SK-N-SH (cell line): ENCODE data around the gene IL12A. TPM values are rescaled to one million over a fixed set of nuclear protein-coding genes. Genes with fewer than 3 reads are reported as not detected.

ENCODE experiments used
- CTCF ChIA-PET: fragments of 300-600, 350-600 bp; formaldehyde crosslinking; extraction: SDS; loops from one replicate; lab custom pipeline; 2021; lab: Yijun Ruan, JAX
- POLR2A ChIA-PET: fragments of 350-600 bp; sonication (Branson Sonifier 250); formaldehyde crosslinking; extraction: SDS; loops from one replicate; lab custom pipeline; 2020; ENCODE audit warnings: antibody characterized with exemption, inconsistent platforms; lab: Yijun Ruan, JAX
- DNase-seq: peaks from one replicate; pipeline ENCODE4 v3.0.0; 2012
- H2AFZ ChIP-seq: fragments of 200-600 bp; sonication (generic); 2 replicates; pipeline ENCODE4 v1.8.1; 2016; ENCODE audit warnings: antibody characterized with exemption, mild to moderate bottlenecking, low read depth
- H3F3A ChIP-seq: fragments of 200-600 bp; sonication (generic); replicated peaks from 2 replicates; pipeline ENCODE3; 2016; ENCODE audit warnings: antibody characterized with exemption, mild to moderate bottlenecking; ENCODE audit not compliant: insufficient read depth
- H3K27ac ChIP-seq, 2 experiments: fragments of 200-500 bp in 1 of 2; fragments of 200-600 bp in 1 of 2; sonication (Bioruptor generic) in 1 of 2; sonication (generic), shearing (Covaris generic) in 1 of 2; 2 replicates each; pipeline versions ENCODE4 v1.5.1 to v1.6.1; 2014 to 2016; ENCODE audit warnings: low read depth in 2 of 2, inconsistent platforms in 1 of 2, low read length in 1 of 2, mild to moderate bottlenecking in 1 of 2, mixed read lengths in 1 of 2
- H3K27me3 ChIP-seq: fragments of 200-600 bp; sonication (generic), shearing (Covaris generic); 2 replicates; pipeline ENCODE4 v1.6.1; 2016; ENCODE audit warnings: mixed run types; ENCODE audit not compliant: insufficient read depth
- H3K36me3 ChIP-seq, 2 experiments: fragments of 200-500 bp in 1 of 2; fragments of 200-600 bp in 1 of 2; sonication (Bioruptor generic) in 1 of 2; sonication (generic) in 1 of 2; replicated peaks in 1 of 2; 2 replicates each; pipeline versions ENCODE3 to v1.5.1; 2014 to 2016; ENCODE audit warnings: low read length in 1 of 2, mild to moderate bottlenecking in 1 of 2; ENCODE audit not compliant: insufficient read depth in 2 of 2, control insufficient read depth in 1 of 2
- H3K4me1 ChIP-seq, 2 experiments: fragments of 200-500 bp in 1 of 2; fragments of 200-600 bp in 1 of 2; sonication (Bioruptor generic) in 1 of 2; sonication (generic), shearing (Covaris generic) in 1 of 2; 2 replicates each; pipeline versions ENCODE4 v1.5.1 to v1.6.1; 2014 to 2016; ENCODE audit warnings: low read depth in 1 of 2, low read length in 1 of 2, mixed run types in 1 of 2; ENCODE audit not compliant: insufficient read depth in 2 of 2, control insufficient read depth in 1 of 2
- H3K4me2 ChIP-seq: fragments of 200-600 bp; sonication (generic), shearing (Covaris generic); 2 replicates; pipeline ENCODE4 v1.6.1; 2017; ENCODE audit warnings: mixed run types
- H3K4me3 ChIP-seq, 2 experiments: fragments of 200-500 bp in 1 of 2; fragments of 200-600 bp in 1 of 2; sonication (Bioruptor generic) in 1 of 2; sonication (generic), shearing (Covaris generic) in 1 of 2; 2 replicates each; pipeline versions ENCODE4 v1.5.1 to v1.8.1; 2014 to 2016; ENCODE audit warnings: low read depth in 2 of 2, inconsistent platforms in 1 of 2, low read length in 1 of 2, mild to moderate bottlenecking in 1 of 2, mixed read lengths in 1 of 2, moderate library complexity in 1 of 2
- H3K79me2 ChIP-seq: fragments of 200-600 bp; sonication (generic); 2 replicates; pipeline ENCODE4 v1.8.1; 2017; ENCODE audit warnings: mild to moderate bottlenecking; ENCODE audit not compliant: insufficient read depth
- H3K9ac ChIP-seq: fragments of 200-600 bp; sonication (generic); 2 replicates; pipeline ENCODE4 v1.6.1; 2017; ENCODE audit warnings: mixed run types
- H3K9me2 ChIP-seq: fragments of 200-600 bp; sonication (generic); 2 replicates; pipeline ENCODE4 v1.6.1; 2017; ENCODE audit warnings: mixed run types
- H3K9me3 ChIP-seq: fragments of 200-600 bp; sonication (generic); 2 replicates; pipeline ENCODE4 v1.6.1; 2017; ENCODE audit warnings: mixed run types, mild to moderate bottlenecking, moderate library complexity
- H4K20me1 ChIP-seq: fragments of 200-600 bp; sonication (generic); 2 replicates; pipeline ENCODE4 v1.6.1; 2017; ENCODE audit warnings: mild to moderate bottlenecking, mixed run types; ENCODE audit not compliant: insufficient read depth
- CHD2 ChIP-seq: fragments of 150-350 bp; IDR thresholded peaks from 2 replicates; pipeline ENCODE4 v1.6.1; 2018; ENCODE audit warnings: low read length; ENCODE audit not compliant: partially characterized antibody
- CTCF ChIP-seq: fragments of 200-600 bp; sonication (generic); IDR thresholded peaks from 2 replicates; pipeline ENCODE4 v1.6.1; 2017; ENCODE audit warnings: antibody characterized with exemption, mild to moderate bottlenecking, moderate library complexity
- ELF1 ChIP-seq: IDR thresholded peaks from 2 replicates; pipeline ENCODE4 v1.4.0; 2012
- EZH2phosphoT487 ChIP-seq: fragments of 200-600 bp; sonication (generic); IDR thresholded peaks from 2 replicates; pipeline ENCODE4 v1.6.1; 2017; ENCODE audit warnings: low read depth, mixed run types, mild to moderate bottlenecking, antibody characterized with exemption, moderate library complexity, borderline replicate concordance
- FOSL2 ChIP-seq: IDR thresholded peaks from 2 replicates; pipeline ENCODE4 v1.4.0; 2012; ENCODE audit warnings: low read depth, mild to moderate bottlenecking, moderate library complexity, borderline replicate concordance
- FOXM1 ChIP-seq: IDR thresholded peaks from 2 replicates; pipeline ENCODE4 v1.4.0; 2012; ENCODE audit warnings: low read depth, mild to moderate bottlenecking
- GABPA ChIP-seq: IDR thresholded peaks from 2 replicates; pipeline ENCODE4 v1.4.0; 2012; ENCODE audit warnings: low read depth, mild to moderate bottlenecking
- GATA2 ChIP-seq: sonication (generic); formaldehyde crosslinking; IDR thresholded peaks from 2 replicates; pipeline ENCODE4 v1.5.0; 2020; ENCODE audit warnings: mild to moderate bottlenecking, missing genetic modification reagents
- IRF3 ChIP-seq: fragments of 150-350 bp; IDR thresholded peaks from 2 replicates; pipeline ENCODE4 v1.6.1; 2016; ENCODE audit warnings: mild to moderate bottlenecking, low read depth, low read length
- JUND ChIP-seq: IDR thresholded peaks from 2 replicates; pipeline ENCODE4 v1.4.0; 2012
- POLR2AphosphoS5 ChIP-seq: IDR thresholded peaks from 2 replicates; pipeline ENCODE4 v1.6.1; 2012; ENCODE audit warnings: low read depth, low read length
- RFX5 ChIP-seq: IDR thresholded peaks from 2 replicates; pipeline ENCODE4 v1.6.1; 2012; ENCODE audit warnings: mild to moderate bottlenecking, improper control_type of control experiment, low read length
- RXRA ChIP-seq: IDR thresholded peaks from 2 replicates; pipeline ENCODE4 v1.4.0; 2012; ENCODE audit warnings: low read depth, mild to moderate bottlenecking, borderline replicate concordance
- SIN3A ChIP-seq: IDR thresholded peaks from 2 replicates; pipeline ENCODE4 v1.6.1; 2012; ENCODE audit warnings: low read depth, mild to moderate bottlenecking, low read length, moderate library complexity, borderline replicate concordance
- SMC3 ChIP-seq: IDR thresholded peaks from 2 replicates; pipeline ENCODE4 v1.6.1; 2012; ENCODE audit warnings: low read depth, low read length, improper control_type of control experiment
- TAF1 ChIP-seq: IDR thresholded peaks from 2 replicates; pipeline ENCODE4 v1.6.1; 2012; ENCODE audit warnings: low read depth, mild to moderate bottlenecking, low read length, moderate library complexity, borderline replicate concordance
- TCF12 ChIP-seq: IDR thresholded peaks from 2 replicates; pipeline ENCODE4 v1.4.0; 2012
- YY1 ChIP-seq: IDR thresholded peaks from 2 replicates; pipeline ENCODE4 v1.4.0; 2012; ENCODE audit warnings: low read depth, mild to moderate bottlenecking
- WGBS: methylation state at CpG from one replicate; pipeline ENCODE4 v1.1.6; 2017; ENCODE audit warnings: low lambda C conversion rate; 5-methylcytosine and 5-hydroxymethylcytosine counted together
- polyA plus RNA-seq, 3 experiments: library from polyadenylated mRNA; depleted of rRNA; stranded (reverse); fragments of >200 nt; gene quantifications; 2 replicates each; pipeline ENCODE4 v1.2.3, GENCODE V29; 2012
- TF ChIP-seq, protein P1 (sequence below): IDR thresholded peaks from 2 replicates; pipeline ENCODE4 v1.4.0; 2012; ENCODE audit warnings: low read depth
- TF ChIP-seq, protein P2 (sequence below): IDR thresholded peaks from 2 replicates; pipeline ENCODE4 v1.4.0; 2012; ENCODE audit warnings: low read depth, borderline replicate concordance
- TF ChIP-seq, protein P3 (sequence below): IDR thresholded peaks from 2 replicates; pipeline ENCODE4 v1.4.0; 2012; ENCODE audit warnings: low read depth, borderline replicate concordance

Gene IL12A
- polyA plus RNA-seq, 1 of the 3 experiments (the other 2 are of a cell fraction): 0.97 TPM

DNA sequence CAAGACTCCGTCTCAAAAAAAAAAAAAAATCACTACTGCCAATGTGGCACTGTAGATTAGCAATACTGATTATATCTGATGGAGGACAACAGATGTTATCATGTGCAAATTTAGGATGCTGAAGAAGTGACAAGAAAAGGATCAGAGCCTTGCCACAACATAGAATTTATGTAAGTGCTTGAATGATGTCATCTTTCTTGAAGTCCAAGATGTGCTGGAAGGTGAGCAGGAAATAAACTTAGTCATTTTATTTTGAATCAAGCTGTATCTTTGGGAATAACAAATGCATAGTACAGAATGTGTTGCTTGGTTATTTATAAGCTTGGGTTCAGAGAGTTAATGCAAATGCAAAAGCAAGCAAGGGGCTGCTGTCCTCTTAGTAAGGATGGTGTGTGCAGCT, 47.1 kb downstream of the IL12A start:
- Histone ChIP-seq H3K9me2 (no peaks in the 10 kb centered on the region), H3K9me3 (no peaks in the 10 kb centered on the region), H3F3A (peaks cover 3% of the 10 kb centered on the region), H3K27ac (no peak overlapping the region), H4K20me1 (no peaks in the 10 kb centered on the region), H3K79me2 (no peaks in the 10 kb centered on the region), H2AFZ (no peak overlapping the region), H3K27me3 (no peaks in the 10 kb centered on the region), H3K9ac (no peak overlapping the region), H3K4me1 (peaks cover 0 to 5% of the 10 kb centered on the region in 2 experiments; a peak in 1 of 4 replicates), H3K4me3 (no peak overlapping the region), H3K4me2 (no peak overlapping the region), H3K36me3 (no peaks in the 10 kb centered on the region)
- CTCF ChIA-PET: interaction anchor here (0.8 kb wide), 1 partner anchor 151 kb away, joined by 3 read pairs; no protein-coding TSS in a partner anchor
- POLR2A ChIA-PET: no interaction called here
- WGBS: 95% methylated on average over 1 of the region's 1 CpG
- TF ChIP-seq SIN3A (no peak), YY1 (no peak), ELF1 (no peak), GABPA (no peak), TAF1 (no peak), CHD2 (no peak), TCF12 (no peak), SMC3 (no peak), POLR2AphosphoS5 (no peak), JUND (no peak), RXRA (no peak)
- TF ChIP-seq, protein P1, sequence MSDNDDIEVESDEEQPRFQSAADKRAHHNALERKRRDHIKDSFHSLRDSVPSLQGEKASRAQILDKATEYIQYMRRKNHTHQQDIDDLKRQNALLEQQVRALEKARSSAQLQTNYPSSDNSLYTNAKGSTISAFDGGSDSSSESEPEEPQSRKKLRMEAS: no peak
- TF ChIP-seq, protein P2, sequence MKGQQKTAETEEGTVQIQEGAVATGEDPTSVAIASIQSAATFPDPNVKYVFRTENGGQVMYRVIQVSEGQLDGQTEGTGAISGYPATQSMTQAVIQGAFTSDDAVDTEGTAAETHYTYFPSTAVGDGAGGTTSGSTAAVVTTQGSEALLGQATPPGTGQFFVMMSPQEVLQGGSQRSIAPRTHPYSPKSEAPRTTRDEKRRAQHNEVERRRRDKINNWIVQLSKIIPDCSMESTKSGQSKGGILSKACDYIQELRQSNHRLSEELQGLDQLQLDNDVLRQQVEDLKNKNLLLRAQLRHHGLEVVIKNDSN: no peak
- DNase-seq: no peak

DNA sequence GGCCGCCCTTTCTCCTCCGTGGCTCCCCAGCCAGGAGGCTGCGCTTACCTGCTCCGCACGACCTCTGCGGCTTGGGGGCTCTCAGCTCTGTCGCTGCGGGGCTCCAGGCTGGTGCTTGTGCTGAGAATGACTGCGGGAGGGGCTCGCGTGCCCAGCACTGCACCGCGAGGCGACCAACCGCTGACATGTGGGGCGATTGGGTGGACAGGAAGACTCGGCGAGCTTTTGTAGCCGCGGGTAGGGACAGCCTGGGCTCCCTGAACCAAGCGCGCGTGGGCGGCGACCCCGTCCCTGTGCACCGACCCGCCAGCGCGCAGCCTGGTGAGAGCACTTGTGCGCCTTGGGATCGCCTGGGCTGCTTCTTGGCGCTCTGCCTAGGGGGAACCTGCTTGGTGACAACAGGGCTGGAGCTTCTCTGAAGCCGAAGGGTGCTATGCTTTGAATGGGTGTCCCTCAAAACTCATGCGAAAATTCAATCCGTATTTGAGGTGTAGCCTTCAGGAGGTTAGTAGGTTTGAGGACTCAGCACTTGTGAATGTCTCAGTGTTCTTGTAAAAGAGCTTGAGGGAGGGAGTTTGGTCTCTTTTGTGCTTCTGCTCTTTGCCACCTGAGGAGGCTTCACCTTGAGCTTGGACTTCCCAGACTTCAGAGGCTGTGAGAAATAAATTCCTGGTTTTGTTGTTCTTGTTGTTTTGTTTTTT, 50.4 kb downstream of the IL12A start:
- peak overlapping the region; percentile 52; the same call in 1 of the 2 replicates for H2AFZ ChIP-seq
- H3K4me1 ChIP-seq: peaks cover 0 to 5% of the 10 kb centered on the region in 2 experiments; a peak in 1 of 4 replicates
- no peaks in the 10 kb centered on the region for H3F3A ChIP-seq
- peak overlapping the region; percentile 79 for H3K4me2 ChIP-seq
- H3K9ac ChIP-seq: no peak overlapping the region
- CTCF ChIA-PET: interaction anchor here (0.6 to 2.4 kb wide), 11 partner anchors 12 to 397 kb away, joined by 3 to 10 read pairs (median 3); no protein-coding TSS in a partner anchor
- POLR2A ChIA-PET: interaction anchor here (0.7 kb wide), 1 partner anchor 10 kb away, joined by 3 read pairs; no protein-coding TSS in a partner anchor
- no peaks in the 10 kb centered on the region for H3K79me2 ChIP-seq
- no peaks in the 10 kb centered on the region for H3K36me3 ChIP-seq
- H3K27me3 ChIP-seq: no peaks in the 10 kb centered on the region
- no peaks in the 10 kb centered on the region for H3K9me2 ChIP-seq
- H4K20me1 ChIP-seq: no peaks in the 10 kb centered on the region
- peak; percentile 76 for DNase-seq
- H3K4me3 ChIP-seq: peak overlapping the region; percentile 47 to 57
- 33% methylated on average over 19 of the region's 36 CpGs for whole genome bisulfite sequencing
- no peaks in the 10 kb centered on the region for H3K9me3 ChIP-seq
- no peak overlapping the region for H3K27ac ChIP-seq
- TF ChIP-seq FOSL2 (no peak), TAF1 (no peak), RFX5 (no peak), GATA2 (CRISPR knock-in tag) (no peak), EZH2phosphoT487 (no peak), SMC3 (no peak), CTCF (no peak), IRF3 (no peak), FOXM1 (no peak)
- TF ChIP-seq, protein P3, sequence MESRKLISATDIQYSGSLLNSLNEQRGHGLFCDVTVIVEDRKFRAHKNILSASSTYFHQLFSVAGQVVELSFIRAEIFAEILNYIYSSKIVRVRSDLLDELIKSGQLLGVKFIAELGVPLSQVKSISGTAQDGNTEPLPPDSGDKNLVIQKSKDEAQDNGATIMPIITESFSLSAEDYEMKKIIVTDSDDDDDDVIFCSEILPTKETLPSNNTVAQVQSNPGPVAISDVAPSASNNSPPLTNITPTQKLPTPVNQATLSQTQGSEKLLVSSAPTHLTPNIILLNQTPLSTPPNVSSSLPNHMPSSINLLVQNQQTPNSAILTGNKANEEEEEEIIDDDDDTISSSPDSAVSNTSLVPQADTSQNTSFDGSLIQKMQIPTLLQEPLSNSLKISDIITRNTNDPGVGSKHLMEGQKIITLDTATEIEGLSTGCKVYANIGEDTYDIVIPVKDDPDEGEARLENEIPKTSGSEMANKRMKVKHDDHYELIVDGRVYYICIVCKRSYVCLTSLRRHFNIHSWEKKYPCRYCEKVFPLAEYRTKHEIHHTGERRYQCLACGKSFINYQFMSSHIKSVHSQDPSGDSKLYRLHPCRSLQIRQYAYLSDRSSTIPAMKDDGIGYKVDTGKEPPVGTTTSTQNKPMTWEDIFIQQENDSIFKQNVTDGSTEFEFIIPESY: no peak
- TF ChIP-seq, protein P2: no peak
